Measurements from ENCODE around the gene PPP2R2C.

Gene PPP2R2C

DNA sequence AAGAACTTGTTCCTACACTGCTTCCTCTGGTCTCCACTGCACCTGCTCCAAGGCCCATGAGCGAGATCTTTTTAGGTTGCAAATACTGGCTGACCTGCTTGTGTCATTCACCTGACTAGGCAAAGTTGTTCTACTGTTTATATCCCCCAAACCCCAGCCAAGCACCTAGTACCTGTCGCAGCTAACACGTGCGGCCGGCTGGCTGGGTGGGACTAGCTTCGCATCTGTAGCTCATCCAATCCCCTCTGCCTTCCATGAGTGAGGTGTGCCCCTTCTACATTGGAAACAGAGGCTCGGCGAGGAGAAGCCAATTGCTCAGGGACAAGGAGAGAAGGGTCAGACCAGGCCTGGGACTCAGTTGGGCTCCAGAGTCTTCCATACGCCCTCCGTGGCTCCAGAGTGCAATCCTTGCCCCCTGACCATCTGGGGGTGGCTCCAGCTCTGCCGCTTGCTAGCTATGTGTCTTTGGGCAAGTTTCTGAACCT, 116.3 kb downstream of the PPP2R2C start:
- DNase-seq (ENCODE audit: low read depth) = no peak
- no peak overlapping the region for H3K4me3 ChIP-seq (ENCODE audit: low read depth, low read length)

DNA sequence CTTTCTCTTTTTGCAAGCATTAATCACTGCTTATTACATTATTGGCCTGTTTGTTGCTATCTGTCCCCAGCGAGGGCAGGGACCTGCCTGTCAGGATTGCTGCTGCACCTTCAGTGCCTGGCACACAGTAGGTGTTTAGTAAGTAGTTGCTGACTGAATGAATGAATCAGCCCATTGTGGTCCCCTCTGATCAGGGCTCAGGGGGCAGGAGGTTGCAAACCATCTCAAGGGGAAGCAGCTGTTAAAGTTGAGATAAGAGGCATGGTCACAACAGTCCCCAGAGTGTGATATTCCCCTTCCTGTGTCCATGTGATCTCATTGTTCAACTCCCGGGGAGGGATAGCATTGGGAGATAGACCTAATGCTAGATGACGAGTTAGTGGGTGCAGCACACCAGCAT, 117.4 kb downstream of the PPP2R2C start:
- no peak overlapping the region for H3K4me3 ChIP-seq (ENCODE audit: low read depth, low read length)
- no peak for DNase-seq (ENCODE audit: low read depth)

DNA sequence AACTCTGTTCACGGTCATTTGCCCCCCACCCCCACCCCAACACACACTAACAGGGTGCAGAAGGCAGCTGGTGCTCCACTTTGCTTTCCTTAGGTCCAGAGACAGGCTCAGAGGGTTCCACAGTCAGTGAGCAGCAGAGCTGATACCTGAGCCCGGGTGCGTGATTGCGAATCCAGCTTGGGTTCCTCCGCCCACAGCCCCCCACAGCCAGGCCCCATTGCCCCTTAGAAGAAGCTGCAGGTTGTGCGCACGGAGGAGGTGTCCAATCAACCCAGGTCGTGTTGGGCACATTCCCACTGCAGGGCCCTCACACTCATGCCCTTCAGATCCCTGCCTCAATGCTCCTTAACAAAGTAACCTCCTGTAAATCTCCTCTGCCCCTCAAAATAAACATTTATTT, 117.8 kb downstream of the PPP2R2C start:
- no peak for DNase-seq (ENCODE audit: low read depth)
- H3K4me3 ChIP-seq (ENCODE audit: low read depth, low read length) = no peak overlapping the region

DNA sequence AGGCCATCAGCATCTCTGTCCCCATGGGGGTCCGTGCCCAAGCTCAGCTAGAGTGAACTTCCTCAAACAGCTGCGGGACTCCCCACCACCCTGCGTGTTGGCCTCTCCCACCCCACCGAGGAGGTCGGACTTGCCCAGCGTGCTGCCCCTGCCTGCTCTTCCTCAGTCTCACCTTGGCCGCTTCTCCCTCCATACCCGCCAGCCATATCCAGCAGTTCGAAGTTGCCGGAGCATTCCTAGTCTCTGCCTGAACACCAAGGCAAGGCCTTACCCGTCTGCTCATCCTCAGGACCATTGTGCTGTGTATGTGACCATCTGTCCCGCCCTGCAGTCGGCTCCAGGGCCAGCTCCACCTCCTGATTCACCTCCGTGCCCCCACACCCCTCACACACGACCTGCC, 118.3 kb downstream of the PPP2R2C start:
- DNase-seq (ENCODE audit: low read depth) = no peak
- no peak overlapping the region for H3K4me3 ChIP-seq (ENCODE audit: low read depth, low read length)

DNA sequence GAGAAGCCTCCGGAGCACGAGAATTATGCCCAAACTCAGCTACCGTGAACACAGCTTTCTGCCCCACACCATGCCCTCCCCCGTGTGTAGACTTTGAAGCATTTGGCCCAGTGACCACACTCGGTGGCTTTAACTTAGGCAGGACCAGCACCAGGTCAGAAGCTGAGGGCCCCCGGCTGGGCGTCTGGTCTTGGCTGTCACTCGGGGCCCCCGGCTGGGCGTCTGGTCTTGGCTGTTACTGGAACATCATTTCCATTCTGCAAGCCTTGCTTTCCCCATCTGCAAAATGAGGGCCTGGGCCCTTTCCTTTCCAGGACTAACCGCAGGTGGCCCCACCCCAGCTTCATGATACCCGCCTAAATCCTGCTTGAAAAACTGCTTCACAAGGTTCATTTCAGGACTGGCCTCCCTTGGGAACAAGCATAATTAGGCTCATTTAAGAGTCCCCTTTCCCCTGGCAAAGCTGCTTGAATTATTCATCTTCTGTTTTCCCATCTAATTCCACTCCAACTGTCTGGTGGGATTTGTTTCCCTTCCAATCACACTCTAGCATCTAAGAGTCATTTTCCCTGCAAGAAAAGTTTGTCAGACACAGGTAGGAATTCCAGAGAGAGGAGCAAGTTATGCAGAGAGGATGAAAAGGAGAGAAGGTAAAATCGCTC, 120.3 kb downstream of the PPP2R2C start:
- DNase-seq (ENCODE audit: low read depth) = no peak
- no peak overlapping the region for H3K4me3 ChIP-seq (ENCODE audit: low read depth, low read length)

DNA sequence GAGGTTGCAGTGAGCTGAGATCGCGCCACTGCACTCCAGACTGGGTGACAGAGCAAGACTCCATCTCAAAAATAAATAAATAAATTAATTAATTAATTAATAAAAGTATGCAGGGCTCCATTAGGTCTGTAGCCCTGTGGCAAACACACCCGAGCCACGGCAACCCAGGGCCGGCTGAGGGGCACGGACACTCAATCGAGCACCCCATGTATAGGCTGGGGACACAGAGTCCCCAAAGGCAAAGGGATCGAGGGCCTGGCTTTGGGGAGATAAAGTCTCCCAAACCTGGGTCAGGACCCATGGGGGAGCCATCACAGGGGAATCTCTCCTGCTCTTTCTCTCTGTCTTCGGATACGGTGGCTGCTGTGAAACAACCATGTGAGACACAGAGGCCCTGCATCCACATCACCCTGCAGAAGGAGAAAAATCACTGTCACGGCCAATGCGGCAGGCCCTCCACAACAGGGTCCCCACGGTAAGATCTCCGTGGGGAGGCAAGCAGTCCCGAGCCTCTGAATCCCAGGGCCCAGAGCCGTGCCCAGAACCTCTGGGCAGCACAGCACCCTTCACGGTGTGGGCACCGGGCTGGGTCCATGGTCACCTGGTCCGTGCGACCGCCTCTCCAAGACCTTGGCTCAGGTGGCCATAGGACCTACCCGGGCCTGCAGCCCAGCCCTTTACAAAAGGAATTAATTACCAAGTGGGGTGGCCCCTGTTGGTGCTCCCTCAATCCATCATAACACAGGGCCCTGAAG, 121.0 kb downstream of the PPP2R2C start:
- DNase-seq (ENCODE audit: low read depth) = no peak
- H3K4me3 ChIP-seq (ENCODE audit: low read depth, low read length) = no peak overlapping the region

DNA sequence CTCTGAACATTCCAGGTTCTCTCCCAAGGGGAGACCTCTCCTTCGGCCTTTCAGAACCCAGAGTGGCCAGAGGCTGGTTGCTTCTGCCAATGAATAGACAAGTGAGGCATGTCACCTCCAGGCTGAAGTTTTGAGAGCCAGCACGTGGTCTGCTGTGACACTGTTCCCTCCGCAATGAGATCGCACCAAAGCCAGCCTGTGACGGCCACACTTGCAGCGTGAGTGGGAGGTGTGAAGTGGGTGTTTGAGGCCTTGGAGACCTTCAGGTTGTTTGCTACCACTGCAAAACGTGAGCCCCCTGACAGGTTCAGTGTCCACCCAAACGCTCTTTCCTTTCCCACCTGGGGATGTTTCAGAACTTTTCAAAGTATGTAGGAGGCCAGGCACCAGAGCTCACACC, 121.8 kb downstream of the PPP2R2C start:
- no peak overlapping the region for H3K4me3 ChIP-seq (ENCODE audit: low read depth, low read length)
- no peak for DNase-seq (ENCODE audit: low read depth)

DNA sequence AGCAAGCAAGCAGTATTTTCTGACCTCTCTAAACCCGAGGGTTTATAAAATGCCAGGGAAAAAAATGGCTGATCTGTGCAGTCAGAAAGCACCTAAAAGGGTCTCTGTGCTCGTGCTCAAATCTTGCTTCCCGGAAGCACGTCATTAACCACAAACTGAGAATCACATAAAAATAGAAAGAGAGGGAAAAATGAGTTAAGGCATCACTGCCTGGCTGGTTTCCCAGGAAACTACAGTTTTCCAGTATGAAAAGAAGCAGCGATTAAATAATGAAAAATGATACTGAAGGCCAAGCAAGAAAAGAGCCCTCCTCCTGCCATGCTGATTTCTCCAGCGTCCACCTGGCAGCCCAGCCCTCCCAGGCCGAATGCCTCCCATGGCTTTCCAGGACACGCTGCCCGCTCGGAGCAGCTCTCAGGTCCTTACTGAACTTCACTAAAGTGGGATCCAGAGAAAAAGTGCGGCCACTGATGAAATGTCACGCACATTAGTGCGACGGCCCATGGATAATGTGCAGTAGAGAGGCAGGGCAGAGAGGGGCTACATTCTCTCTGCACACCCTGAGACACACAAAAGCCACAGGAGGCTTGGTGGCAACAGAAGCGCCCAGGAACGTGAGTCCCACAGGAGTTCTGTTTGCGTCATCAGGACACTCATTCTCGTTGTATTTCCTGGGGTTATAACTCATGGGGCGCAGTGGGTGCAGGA, 122.4 kb downstream of the PPP2R2C start:
- no peak for DNase-seq (ENCODE audit: low read depth)
- H3K4me3 ChIP-seq (ENCODE audit: low read depth, low read length) = no peak overlapping the region

DNA sequence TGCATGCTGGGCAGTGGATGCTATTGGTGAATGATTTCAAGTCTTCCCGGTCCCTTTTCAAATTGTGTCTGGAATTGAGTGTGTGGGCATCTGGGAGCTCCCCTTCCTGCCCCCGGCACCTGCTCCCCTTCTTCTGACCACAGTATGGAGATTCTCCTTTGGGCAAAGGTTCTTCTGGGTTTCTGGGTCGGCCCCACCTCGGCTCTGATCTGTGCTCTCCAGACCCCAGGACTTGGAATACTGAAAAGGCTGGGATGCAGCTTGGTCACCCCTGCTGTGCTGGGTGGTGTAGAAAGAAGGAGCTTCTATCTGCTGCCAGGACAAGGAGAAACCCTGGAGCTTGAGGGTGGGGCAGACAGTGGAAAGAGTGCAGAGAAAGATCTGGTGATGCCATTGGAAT, 124.0 kb downstream of the PPP2R2C start:
- H3K4me3 ChIP-seq (ENCODE audit: low read depth, low read length) = no peak overlapping the region
- no peak for DNase-seq (ENCODE audit: low read depth)

DNA sequence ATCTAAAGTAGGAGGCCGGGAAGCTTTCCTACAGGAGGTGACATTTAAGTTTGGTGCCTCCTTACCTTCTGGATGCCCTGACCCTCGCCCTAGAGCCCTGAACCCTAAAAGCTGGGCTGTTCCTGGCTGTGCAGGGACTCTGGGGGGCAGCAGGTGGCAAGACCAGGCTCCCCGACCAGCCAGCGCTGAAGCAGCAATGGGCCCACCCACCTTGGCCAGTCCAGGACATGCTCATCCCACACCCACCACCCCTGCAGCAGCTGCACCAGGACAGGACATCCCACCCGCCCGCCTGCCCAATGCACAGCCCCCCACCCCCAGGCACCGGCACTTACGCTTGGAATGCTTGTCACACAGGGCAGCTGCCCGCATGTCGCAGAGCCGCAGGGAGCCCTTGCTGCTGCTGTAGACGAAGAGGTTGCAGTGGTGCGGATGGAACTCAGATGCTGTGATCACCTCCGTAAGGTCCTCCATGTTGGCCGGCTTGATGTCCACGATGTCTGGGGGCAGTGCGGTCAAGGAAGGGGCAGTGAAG, 124.8 kb downstream of the PPP2R2C start:
- DNase-seq (ENCODE audit: low read depth) = no peak
- H3K4me3 ChIP-seq (ENCODE audit: low read depth, low read length) = no peak overlapping the region

DNA sequence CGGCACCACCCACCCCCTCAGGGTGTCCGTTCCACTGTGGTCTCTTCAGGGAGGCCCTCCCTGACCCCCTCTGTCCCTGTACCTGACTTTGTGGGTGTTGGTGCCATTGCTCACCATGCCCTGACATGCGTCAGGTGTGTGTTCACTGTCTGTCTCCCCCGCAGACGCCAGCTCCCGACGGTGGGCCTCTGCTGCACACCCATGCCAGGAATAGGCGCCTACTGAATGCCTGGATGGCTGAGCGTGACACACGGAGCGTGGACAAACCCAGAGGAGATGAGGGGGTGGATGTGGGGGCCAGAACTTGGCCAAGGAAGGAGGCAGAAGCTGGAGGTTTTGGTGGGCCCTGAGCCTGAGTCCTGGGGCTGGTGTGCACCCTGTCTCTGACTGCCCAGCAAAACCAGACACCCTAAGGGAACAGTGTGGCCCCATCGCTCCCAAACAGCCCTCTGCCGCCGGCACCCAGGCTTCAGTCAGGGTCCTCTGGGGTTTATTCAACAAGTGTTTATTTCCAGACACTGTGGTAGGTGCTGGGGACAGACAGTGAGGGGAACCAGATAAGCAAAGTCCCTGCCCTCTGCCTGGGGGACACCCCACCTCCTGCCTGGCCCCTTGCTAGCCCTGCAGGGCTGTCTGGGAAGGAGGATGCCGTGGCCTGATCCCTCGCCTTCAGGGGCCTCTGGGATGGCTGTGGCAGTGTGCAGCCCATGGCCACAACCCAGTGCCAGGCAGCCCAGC, 125.9 kb downstream of the PPP2R2C start:
- no peak for DNase-seq (ENCODE audit: low read depth)
- no peak overlapping the region for H3K4me3 ChIP-seq (ENCODE audit: low read depth, low read length)

DNA sequence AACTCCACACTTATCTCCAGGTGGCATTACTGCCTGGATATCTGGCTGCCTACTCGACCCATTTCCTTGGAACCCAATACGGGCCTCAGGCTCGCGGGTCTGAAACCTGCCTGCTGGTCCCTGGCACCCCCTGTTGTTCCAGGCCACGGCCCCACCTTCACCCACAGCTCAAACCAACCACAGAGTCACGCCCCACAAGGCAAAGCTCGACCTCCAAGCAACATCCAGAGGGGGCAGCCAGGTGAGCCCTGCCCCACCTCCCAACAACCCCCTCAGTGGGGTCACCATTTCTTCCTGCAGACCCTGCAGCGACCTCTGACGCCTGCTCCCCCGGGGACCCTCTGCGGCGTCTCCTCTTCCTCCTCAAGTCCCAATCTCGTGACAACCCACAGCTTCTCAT, 126.5 kb downstream of the PPP2R2C start:
- DNase-seq (ENCODE audit: low read depth) = no peak
- no peak overlapping the region for H3K4me3 ChIP-seq (ENCODE audit: low read depth, low read length)

DNA sequence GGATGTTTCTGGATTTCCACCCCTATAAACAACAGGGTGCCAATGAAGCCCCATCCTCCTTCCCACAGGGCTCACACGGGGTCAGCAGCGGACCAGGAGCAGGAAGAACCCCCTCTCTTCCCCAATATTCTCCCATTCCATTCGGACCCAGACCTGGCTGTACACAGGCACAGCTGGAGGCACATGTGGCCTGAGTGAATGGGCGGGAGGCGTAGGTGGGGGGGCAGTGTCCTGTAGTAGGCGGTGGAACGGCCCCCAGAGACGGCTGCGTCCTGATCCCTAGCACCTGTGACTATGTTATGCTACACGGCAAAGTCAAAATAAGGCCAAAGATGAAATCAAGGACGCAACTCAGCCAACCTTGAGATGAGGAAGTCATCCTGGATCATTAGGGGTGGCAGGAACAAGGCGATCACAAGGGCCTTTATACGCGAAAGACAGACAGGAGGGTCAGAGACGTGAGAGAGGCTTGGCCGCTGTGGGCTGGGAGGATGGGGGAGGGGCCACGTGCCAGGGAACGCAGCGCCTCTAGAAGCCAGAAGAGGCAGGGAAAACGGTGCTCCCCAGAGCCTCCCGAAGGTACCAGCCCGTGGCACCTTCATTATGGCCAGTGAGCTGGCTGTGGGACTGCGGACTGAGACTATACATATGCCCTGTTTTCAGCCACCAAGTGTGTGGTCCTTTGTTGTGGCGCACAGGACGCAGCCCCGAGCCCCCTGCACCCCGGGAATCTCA, 127.2 kb downstream of the PPP2R2C start:
- no peak overlapping the region for H3K4me3 ChIP-seq (ENCODE audit: low read depth, low read length)
- no peak for DNase-seq (ENCODE audit: low read depth)

DNA sequence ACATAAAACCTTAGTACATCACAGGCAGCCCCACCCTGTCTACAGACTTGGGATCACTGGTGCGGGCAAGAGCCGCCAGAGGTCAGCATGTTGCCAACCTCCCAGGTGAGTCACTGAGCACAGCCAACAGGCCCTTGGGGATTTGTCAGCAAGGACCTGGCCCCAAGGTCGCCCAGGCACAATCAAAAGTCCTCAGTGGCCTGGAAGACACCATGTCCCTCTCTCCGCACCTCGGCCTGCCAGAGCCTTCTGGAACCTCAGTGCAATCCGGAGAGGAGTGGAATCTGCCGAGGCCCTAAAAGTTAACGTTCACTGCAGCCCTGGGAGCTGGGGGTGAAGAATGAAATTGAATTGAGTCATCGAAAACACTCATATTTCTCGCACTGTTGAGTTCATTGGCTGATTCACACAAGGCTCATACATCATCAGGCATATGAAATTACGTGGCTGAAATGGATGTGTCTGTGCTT, 128.4 kb downstream of the PPP2R2C start:
- no peak overlapping the region for H3K4me3 ChIP-seq (ENCODE audit: low read depth, low read length)

DNA sequence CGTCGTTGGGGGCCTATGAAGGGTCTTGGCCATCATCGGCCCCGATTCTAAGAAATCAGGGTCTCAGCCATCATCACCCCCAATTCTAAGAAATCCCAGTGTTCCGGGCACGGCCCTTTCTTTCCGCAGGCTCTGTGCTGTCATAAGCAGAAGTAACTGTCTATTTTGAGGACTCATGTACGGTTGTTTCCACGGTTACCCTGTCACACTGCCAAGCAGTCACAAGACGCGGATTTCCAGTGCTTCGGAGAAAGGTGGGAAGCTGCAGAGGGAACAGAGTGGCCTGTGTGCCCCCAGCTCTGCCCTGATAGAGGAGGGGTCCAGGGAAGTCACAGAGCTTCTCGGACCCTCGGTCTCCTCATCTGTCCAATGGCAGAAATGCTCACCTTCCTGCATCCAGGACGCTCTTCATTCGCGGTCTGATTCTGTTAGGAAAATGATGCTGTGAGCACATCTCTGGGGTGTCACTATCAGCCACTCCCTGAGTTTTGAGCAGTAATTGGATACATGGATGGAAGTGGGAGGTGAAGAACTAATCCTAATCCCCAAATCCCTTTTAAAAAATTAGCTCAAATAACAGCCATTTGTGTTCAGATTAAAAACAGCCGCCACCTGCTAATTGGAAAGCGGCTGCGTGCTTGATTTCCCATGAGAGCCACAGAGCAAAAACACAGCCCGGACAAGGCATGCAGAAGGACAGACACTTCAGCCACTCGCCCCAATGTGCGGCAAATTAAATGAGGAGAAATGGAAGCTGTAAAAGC, 129.7 kb downstream of the PPP2R2C start:
- no peak overlapping the region for H3K4me3 ChIP-seq (ENCODE audit: low read depth, low read length)
- peak; percentile 3 for DNase-seq (ENCODE audit: low read depth)

More for the DNA sequence above, 128.4 kb downstream of the PPP2R2C start:
- DNase-seq (ENCODE audit: low read depth) = peak; percentile 53

DNA sequence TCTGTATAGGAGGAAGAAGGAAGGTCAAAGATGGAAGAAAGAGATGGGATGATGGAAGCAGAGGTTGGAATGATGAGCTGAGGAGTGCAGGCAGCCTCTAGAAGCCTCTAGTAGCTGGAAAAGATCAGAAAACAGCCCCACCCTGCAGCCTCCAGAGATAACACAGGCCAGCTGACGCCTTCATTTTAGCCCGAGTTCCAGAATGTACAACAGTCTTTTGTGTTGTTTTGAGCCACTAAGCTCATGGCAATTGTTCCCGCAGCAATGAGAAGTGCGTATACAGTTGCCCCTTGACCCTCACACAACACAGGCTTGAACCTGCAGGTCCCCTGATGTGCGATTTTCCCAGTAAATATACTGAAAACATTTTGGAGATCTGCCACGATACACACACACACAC, 130.7 kb downstream of the PPP2R2C start:
- H3K4me3 ChIP-seq (ENCODE audit: low read depth, low read length) = no peak overlapping the region
- no peak for DNase-seq (ENCODE audit: low read depth)

DNA sequence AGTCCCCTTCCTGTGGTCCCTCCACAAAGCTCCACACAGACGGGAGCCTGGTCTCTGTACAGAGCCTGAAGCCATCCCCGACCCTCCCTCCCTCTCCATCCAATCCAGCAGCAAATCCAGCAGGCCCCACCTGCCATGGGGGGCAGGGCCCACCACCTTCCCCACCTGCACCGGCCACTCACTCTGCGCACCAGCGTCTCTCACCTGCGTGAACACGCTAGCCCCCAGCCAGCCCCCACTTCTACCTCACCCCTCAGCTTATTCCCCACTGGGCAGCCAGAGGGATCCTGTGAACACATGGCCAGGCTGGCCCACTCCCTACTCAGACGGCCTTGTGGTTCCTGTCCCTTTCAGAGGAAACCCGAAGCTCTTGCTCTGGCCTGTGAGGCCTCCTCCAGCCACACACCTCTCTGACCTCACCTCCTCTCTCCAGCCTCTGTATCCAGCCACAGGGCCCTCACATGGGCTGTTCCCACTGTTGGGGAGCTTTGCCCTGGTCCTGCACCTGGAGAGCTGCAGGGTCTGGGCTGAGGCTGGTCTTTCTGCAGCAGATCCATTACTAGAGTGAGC, 131.9 kb downstream of the PPP2R2C start:
- H3K4me3 ChIP-seq (ENCODE audit: low read depth, low read length) = no peak overlapping the region
- DNase-seq (ENCODE audit: low read depth) = no peak

All from skeletal muscle cell (primary cell).